GM19467 (cell line): Measurements from ENCODE around the gene STRN.
"Not testable (repeated sequence)": the region's sequence is repeated elsewhere in the genome, so short reads cannot be mapped to it uniquely, and the experiment has no call there.

ENCODE experiments used
- ATAC-seq: cut with Tn5 transposase; IDR thresholded peaks from one replicate; pipeline ENCODE4 v1.9.1; 2021; ENCODE audit warnings: mild to moderate bottlenecking, moderate library complexity; ENCODE audit not compliant: unreplicated experiment

STRN gene

GRCh38 chr2:36964496-36965058, 1.8 kb downstream of the STRN start:
- no peak for ATAC-seq

- no peak for ATAC-seq
Observed at GRCh38 chr2:36963734-36964133, 2.6 kb downstream of the STRN start.

GRCh38 chr2:36963106-36963505, 3.2 kb downstream of the STRN start:
- no peak for ATAC-seq

- ATAC-seq = no peak
Observed at GRCh38 chr2:36960773-36961172, 5.6 kb downstream of the STRN start.

GRCh38 chr2:36960005-36960675, 6.2 kb downstream of the STRN start:
- no peak for ATAC-seq

GRCh38 chr2:36954977-36955607, 11.2 kb downstream of the STRN start:
- no peak for ATAC-seq

- no peak for ATAC-seq
Observed at GRCh38 chr2:36952748-36953197, 13.6 kb downstream of the STRN start.

GRCh38 chr2:36951574-36951973, 14.8 kb downstream of the STRN start:
- no peak for ATAC-seq

GRCh38 chr2:36951027-36951518, 15.3 kb downstream of the STRN start:
- no peak for ATAC-seq

GRCh38 chr2:36949845-36950244, 16.5 kb downstream of the STRN start:
- no peak for ATAC-seq

GRCh38 chr2:36945240-36945639, 21.1 kb downstream of the STRN start:
- ATAC-seq = not testable (repeated sequence)

GRCh38 chr2:36941867-36942266, 24.5 kb downstream of the STRN start:
- ATAC-seq = no peak

GRCh38 chr2:36936526-36936925, 29.8 kb downstream of the STRN start:
- not testable (repeated sequence) for ATAC-seq

GRCh38 chr2:36931688-36932087, 34.6 kb downstream of the STRN start:
- not testable (repeated sequence) for ATAC-seq

GRCh38 chr2:36930787-36931410, 35.4 kb downstream of the STRN start:
- not testable (repeated sequence) for ATAC-seq

GRCh38 chr2:36926175-36927132, 39.9 kb downstream of the STRN start:
- not testable (repeated sequence) for ATAC-seq

GRCh38 chr2:36922629-36923028, 43.7 kb downstream of the STRN start:
- not testable (repeated sequence) for ATAC-seq

GRCh38 chr2:36921984-36922383, 44.4 kb downstream of the STRN start:
- ATAC-seq = no peak

GRCh38 chr2:36919041-36919837, 47.1 kb downstream of the STRN start:
- ATAC-seq = no peak

GRCh38 chr2:36918307-36918706, 48.0 kb downstream of the STRN start:
- no peak for ATAC-seq
